HG03565 (cell line): Measurements from ENCODE around the gene SNX9.
"Not testable (repeated sequence)": the region's sequence is repeated elsewhere in the genome, so short reads cannot be mapped to it uniquely, and the experiment has no call there.

ENCODE experiments used
- ATAC-seq: cut with Tn5 transposase; IDR thresholded peaks from one replicate; pipeline ENCODE4 v1.9.1; 2021; ENCODE audit warnings: mild to moderate bottlenecking, moderate library complexity; ENCODE audit not compliant: unreplicated experiment

The SNX9 gene

GRCh38 chr6:157830354-157831017, 7.4 kb downstream of the SNX9 start:
- peak; percentile 92 for ATAC-seq

GRCh38 chr6:157831018-157831369, 7.9 kb downstream of the SNX9 start:
- no peak for ATAC-seq

DNA sequence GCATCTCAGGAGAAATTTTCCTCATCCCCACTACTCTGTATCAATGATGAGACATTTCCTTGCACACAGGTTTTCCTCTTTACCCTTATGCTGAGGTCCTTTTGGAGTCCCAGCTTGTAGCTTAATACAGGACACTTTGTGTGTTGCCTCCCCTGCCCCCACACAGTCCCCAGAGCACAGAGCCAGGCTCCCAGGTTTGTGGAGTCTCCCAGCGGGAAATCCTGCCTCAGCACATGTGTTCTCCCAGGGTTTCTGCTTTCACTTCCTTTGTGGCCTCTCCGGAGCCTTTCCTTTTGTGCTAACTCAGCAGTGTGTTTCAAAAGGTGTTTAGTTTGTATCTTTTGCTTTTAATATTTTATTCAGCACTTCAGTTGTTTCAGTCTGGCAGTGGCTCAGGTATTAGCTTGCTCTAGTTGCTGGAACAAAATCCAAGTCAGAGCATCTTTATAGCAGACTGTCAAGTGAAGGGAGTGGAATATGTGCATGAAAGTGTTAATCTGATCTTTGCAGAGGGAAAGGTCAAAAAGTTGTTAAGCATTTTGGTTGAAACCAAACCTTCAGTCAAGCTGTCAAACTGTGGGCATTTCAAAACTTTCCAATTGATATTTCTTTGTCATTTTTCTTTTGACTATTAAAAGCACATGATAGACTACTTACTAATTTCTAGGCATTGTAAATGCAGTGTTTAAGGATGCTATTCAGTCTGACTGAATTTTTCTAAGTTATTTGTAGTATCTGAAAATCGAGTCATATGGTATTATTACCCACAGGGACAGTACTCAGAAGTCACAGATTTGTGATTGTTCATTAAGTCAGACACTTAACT, 8.6 kb downstream of the SNX9 start:
- no peak for ATAC-seq

- ATAC-seq = no peak
These were observed 9.4 kb downstream of the SNX9 start for GRCh38 chr6:157832250-157832967.

DNA sequence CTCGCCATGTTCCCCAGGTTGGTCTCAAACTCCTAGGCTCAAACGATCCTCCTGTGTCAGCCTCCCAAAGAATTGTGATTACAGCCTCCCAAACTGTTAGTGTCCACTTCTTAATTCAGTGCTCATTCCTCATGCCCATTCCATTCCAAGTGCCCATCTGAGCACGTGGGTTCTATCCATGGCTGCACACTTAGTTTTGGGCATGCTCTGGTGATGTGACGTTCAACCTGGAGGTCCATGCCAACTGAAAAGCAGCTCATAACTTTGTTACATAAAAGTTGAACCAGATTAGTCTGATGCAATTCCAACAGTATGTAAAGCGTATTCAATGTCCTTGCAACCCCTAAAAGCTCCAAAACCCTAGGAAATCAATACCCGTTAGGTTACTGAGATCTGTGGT, 11.5 kb downstream of the SNX9 start:
- ATAC-seq = no peak

DNA sequence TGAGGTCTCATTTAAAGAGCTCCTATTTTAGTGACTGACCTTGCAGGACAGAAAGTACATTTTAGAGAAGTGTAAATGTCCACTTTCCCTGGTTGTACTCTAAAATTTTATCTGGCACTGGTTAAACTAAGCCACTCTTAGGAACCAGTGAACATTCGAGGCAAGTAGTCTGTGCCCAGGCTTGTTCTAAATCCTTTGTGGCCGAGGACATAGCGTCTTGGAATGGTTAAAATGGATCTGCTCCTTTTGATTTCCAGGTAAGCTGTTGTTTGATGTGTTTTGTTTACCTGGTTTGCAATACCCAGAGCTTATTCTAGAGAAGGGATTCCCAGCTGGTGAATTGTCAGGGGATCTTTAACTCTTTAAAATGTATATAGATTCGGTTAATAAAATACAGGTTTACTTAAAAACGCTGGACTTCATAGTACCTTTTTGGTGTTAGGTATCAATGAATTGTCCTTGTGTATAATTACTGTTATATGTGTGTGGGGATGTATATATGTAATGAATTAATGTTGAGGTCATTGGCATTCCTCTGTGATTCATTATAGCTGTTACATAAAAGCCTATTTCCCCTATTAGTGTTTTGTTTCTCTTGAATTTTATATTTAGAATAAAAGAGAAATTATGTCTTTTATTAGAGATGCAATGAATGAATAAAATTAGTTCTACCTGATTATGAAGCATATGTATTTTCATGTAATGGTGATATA, 15.8 kb downstream of the SNX9 start:
- no peak for ATAC-seq

DNA sequence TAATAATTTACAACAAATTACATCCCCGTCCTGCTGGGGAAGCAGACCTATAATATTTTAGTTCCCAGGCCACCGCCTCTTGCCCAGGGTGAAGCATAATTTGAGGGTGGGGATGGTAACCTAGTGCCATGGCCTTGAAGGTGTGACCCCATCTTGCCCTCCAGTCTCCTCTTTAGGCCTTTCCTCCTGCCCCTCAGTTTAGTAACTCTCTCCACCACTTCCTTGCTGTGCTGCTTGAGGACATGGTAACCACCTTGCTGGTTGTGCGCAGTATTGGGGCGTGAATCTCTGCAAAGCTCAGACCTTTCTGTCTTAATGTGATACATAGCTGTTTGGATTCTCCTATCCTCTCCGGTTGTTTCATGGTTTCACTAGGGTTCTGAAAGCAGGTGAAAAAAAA, 16.6 kb downstream of the SNX9 start:
- no peak for ATAC-seq

DNA sequence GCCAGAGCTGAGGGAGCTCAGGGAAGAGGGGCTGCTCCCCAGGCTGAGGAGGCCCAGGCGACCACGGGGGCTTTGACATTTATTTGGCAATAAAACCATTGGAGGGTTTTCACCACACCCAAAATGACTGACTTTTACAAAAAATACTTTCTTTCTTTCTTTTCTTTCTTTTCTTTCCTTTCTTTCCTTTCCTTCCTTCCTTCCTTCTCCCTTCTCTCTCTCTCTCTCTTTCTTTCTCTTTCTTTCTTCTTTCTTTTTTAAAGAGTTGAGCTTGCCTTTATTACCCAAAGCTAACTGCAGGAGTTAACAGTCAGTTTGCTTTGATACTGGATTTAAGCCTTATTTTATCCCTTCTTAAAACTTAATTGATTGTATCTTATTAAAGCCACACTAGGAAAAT, 17.2 kb downstream of the SNX9 start:
- no peak for ATAC-seq

DNA sequence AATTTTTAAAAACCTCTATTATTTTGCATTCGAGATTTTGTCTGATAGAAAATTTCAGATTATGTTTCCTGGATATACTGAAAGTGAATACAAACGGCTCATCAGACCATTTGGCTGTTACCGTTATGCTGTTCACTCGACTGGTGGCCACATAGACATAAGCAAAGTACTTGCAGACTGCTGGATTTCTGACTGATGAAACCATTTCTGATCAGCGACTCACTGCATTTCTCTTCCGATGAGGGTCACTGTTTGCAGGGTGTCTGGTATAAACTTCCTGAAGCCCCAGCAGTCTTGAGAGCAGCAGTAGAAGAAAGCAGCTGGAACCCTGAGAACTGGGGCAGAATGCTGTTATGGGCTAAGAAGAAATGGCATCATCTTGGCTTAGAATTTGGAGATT, 17.7 kb downstream of the SNX9 start:
- no peak for ATAC-seq

DNA sequence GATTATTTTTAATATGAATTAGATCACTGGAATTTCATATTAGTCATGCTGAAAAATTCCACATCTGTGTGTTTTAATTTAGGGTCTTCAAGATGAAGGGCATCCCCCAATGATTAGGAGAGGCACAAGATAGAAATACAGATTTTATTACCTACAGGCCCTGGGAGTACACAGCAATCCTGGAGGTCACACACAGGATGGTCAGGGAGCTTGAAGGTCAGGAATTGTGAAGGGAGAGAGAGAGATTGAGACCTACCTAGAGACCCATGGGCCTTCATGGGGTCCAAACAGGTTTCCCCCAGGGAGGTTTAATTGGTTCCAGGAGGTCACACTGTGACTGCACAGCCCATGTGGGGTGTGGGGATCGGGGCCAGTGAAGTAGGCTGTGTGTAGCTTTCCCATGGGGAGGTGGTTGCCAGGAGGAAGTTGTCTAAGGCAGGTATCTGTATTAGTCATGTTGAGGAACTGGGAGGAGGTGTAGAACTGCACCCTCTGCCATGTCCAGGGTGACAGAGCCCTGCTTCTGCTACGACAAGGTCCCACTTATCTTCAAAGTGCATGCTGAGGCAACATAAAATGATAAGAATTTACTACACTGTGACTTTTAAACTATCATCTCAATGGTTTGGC, 18.3 kb downstream of the SNX9 start:
- peak; percentile 82 for ATAC-seq

- ATAC-seq = no peak
These were observed 19.2 kb downstream of the SNX9 start for GRCh38 chr6:157842212-157842611.

DNA sequence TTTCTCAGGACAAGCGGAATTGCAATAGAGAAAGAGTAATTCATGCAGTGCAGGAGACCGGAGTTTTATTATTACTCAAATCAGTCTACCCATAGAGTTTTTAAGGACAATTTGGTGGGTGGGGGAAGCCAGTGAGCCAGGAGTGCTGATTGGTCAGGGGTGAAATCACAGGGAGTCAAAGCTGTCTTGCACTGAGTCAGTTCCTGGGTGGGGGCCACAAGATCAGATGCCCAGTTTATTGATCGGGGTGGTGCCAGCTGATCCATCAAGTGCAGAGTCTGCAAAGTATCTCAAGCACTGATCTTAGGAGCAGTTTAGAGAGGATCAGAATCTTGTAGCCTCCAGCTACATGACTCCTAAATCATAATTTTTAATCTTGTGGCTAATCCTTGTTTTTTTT, 21.1 kb downstream of the SNX9 start:
- ATAC-seq = not testable (repeated sequence)

DNA sequence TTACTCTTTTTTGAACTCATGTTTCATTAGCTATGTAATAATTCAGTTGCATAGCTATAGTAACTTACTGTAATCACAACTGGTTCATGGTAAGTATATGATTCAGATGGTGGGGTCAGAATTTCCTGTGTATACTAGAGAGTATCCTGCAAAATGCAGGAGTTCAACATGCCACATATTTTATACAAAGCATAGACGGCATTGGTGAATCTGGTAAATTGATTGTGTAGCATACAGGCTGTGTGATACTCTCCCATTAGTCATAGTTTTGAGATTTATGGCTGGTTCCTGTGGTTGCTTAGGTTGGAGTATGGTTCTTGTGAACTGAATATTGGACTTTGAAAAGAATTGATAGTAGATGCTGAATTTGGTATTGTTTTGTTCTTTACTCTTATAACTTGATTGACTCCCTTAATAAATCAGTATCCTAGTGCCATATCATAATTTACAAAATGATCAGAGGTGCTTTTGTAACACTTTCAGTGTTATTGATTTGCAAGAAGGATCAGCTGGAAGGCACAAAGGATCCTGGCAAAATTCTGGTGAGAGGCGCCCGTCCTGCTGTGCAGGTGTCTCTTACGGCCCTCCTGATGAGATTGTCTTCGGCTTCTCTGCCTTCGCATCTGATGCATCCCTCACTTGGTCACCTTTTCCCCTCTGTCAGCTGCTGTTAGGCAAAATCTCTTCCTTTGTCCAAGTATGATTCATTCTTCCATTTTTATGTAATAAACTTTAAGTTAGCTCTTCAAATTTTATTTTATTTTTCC, 22.6 kb downstream of the SNX9 start:
- no peak for ATAC-seq

DNA sequence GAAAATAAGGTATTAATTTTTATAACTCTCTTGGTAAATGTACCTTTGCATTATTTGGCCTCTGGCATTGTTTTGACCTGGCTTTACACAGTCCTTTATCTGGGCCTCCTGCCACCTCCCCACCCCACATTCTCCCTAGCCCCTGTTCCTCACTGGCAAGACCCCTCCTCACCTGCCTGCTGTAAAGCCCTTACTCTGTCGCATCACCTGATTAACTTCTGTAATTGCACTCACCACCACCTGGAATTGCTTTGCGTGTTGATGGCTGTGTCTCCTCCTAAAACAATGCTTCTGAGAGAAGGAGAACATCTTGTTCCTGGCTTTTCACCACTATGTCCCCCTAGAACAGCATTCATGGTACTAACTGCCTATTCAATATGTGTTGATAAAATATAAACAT, 24.8 kb downstream of the SNX9 start:
- no peak for ATAC-seq

DNA sequence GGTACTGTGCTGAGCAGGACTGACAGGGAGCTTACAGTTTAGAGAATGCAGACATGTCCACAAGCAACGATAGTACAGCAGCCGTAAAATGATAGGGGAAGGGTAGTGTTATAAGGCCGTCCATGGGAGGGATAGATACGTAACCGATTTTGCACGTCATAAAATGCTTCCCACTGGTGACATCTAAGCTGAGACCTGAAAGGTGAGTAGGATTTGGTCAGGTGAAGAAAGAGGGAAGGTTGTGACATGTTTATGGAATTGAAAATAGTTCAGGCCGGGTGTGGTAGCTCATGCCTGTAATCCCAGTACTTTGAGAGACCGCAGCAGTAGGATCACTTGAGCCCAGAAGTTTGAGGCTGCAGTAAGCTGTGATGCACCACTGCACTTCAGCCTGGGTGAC, 25.6 kb downstream of the SNX9 start:
- no peak for ATAC-seq

GRCh38 chr6:157849288-157850017, 26.4 kb downstream of the SNX9 start:
- ATAC-seq = no peak

DNA sequence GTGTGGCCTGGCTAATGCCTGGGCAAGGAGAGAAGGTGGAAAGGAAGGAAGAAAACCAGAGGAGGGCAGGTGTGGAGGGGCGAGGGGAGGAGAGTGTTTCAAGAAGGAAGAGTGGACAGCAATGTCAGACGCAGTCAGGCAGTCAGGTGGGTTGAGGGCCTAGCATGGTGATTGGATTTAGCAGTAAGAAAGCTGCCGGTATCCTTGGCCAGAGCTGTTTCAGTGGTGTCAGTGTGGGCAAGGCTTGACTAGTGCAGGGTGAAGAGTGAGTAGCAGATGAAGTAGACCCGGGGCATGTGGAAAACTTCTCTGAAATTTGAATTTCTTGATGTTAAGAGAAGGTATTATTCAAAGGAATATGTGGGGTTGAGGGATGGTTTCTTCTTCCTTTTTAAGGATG, 27.0 kb downstream of the SNX9 start:
- ATAC-seq = no peak

- ATAC-seq = no peak
These were observed 30.2 kb downstream of the SNX9 start for GRCh38 chr6:157853018-157853805.
